Hematopoietic multipotent progenitor cell treated with erythropoietin and hydrocortisone succinate and interleukin-3 and kit ligand, for 17 days (in vitro differentiated cells): ENCODE data around the gene SLBP.
"Not testable (repeated sequence)": the region's sequence is repeated elsewhere in the genome, so short reads cannot be mapped to it uniquely, and the experiment has no call there.

Source experiments
- DNase-seq: peaks from one replicate; pipeline ENCODE4 v3.0.0-alpha.2; 2015; ENCODE audit warnings: low spot score

SLBP gene

GRCh38 chr4:1711571-1712215 lies 426 bp downstream of the SLBP start:
- peak; percentile 43 for DNase-seq

DNA sequence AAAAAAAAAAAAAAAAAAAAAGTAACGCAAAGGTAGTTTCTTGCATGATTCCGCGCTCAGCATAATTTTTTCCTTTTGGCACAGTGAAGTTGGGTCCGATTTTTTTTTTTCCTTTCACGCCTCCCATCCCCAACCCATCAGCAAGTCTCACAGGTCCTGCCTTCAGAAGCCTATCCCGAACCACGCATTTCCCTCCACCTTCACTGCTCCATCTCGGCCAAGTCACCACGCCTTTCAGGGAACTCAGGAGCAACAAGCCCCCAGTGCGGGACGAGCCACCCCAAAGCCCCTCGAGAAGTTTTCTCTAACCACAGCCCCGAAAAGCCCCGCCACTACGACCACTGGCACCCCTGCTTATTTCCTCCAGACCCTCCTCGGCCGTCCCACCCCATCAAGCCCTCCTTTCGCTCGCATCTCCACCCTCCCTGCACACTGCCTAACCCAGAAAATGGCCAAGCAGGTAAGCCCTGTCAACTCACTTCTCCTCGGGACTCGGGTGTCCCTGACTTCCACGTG lies 1.0 kb downstream of the SLBP start:
- no peak for DNase-seq

GRCh38 chr4:1708581-1708980 lies 3.5 kb downstream of the SLBP start:
- no peak for DNase-seq

DNA sequence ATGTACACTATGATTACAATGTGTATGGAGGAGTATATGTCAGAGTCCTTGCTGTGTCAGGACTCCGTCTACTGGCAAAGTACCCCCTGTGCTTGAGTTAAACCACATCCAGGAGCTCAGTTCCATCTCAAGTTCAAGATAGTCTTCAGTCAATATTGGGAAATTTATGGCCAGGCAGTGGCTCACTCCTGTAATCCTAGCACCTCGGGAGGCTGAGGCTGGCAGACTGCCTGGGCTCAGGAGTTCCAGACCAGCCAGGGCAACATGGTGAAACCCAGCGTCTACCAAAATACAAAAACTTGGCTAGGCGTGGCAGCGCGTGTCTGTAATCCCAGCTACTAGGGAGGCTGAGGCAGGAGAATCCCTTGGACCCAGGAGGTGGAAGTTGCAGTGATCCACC lies 5.8 kb downstream of the SLBP start:
- no peak for DNase-seq

DNA sequence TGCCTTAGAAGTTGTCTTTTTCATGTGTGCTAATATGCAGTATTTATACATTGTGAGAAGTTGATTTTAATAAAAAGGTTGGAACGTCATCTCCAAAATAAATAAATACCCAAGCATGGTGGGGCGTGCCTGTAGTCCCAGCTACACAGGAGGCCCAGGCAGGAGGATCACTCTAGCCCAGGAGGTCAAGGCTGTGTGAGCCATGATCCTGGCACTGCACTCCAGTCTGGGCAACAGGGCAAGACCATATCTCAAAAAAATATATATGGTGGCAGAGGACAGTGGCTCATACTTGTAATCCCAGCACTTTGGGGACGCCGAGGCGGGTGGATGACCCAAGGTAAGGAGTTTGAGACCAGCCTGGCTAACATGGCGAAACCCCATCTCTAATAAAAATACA lies 6.4 kb downstream of the SLBP start:
- DNase-seq, result no peak

GRCh38 chr4:1703867-1704266 lies 8.3 kb downstream of the SLBP start:
- no peak for DNase-seq

DNA sequence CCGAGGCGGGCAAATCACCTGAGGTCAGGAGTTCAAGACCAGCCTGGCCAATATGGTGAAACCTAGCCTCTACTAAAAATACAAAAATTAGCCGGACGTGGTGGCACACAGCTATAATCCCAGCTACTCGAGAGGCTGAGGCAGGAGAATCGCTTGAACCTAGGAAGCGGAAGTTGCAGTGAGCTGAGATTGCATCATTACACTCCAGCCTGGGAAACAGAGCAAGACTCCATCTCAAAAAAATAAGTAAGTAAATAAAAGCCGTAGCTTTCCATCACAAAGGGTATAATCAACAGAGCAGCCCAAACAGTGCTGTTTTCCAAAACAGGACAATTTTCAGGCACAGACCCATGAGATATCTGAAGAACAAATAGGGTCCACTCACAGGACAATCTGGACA lies 10.4 kb downstream of the SLBP start:
- DNase-seq, result not testable (repeated sequence)

GRCh38 chr4:1695913-1696312 lies 16.2 kb downstream of the SLBP start:
- DNase-seq, result no peak

- DNase-seq, result peak; percentile 85
Measured at GRCh38 chr4:1693131-1693896, 18.8 kb downstream of the SLBP start.

- no peak for DNase-seq
Measured at GRCh38 chr4:1691737-1692373, 20.3 kb downstream of the SLBP start.

GRCh38 chr4:1690698-1691097 lies 21.4 kb downstream of the SLBP start:
- DNase-seq, result no peak

GRCh38 chr4:1686440-1687036 lies 25.6 kb downstream of the SLBP start:
- DNase-seq, result no peak

- DNase-seq, result no peak
Measured at GRCh38 chr4:1685235-1686150, 26.6 kb downstream of the SLBP start.

DNA sequence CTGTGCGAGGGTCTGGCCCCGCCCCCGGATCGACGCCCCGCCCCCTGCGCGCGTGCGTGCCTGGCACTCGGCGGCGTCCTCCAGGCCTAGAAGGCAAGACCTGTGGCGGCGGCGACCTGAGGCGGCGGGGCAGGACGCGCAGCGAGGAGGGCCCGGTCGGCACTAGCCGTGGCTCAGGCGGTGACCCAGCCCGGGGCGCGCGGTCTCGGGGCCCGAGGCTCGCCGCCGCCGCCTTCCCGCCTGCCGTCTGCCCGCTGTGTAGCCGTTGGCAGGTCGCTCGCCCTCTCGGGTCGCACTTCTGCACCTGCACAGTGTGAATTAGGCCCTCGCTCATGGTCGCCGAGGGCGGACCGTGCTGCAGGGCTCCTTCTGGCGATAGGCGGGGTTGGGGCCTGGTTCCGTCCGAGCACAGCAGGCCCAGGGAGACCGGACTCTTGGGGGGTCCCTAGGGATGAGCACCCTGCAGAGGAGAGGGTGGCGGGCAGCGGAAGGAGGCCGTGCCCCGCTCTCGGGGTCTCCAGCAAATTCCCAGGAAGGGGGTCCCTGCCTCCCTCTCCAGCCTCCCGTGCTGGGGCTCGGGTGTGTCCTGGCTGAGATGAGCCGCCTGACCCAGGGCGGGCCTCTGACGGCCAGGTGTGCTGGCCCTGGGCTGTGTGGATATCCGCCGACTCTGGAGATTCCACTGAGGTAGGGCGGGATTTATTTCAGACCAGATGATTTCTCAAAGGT lies 27.4 kb downstream of the SLBP start:
- no peak for DNase-seq

DNA sequence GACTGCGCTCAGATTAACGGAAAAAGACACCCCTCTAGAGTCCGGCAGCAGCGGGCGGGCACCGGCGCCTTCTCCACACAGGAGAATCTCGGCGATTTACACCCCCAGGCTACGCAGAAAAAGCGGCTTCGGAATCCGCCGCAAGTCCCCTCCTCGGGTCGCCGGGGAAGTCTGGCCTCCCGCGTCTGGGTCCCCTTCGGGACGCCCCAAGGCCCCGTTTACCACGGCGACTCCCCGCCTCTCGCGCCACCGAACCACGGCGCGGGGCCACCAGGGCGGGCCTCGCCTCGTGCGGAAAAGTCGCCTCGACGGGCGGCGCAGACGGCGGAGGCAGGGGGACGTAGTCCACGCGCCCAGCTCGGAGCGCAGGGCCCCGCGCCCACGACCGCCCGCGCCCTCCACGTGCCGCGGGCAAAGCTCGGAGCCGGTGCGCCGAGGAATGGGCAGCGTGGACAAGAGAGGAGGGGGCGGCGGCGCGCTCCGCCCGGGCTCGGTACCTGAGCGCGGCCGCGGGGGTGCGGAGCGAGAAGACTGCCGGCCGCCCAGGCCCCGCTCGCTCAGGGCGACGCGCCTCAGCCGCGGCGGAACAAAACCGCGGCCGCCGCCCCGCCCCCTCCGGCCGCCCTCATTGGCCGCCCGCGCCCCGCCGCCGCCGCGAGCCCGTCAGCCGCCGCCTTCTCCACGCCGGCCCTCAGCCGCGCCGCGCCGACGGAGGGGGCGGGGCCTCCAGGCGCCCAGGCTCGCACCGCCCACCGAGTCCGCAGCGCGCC lies 28.2 kb downstream of the SLBP start, which contains the start of gene FAM53A:
Gene FAM53A (minus strand): TSS at position 578 of the 770 bp plus-strand sequence. CDS start 15,572 bp downstream, outside the sequence.
- DNase-seq, result peak; percentile 90

DNA sequence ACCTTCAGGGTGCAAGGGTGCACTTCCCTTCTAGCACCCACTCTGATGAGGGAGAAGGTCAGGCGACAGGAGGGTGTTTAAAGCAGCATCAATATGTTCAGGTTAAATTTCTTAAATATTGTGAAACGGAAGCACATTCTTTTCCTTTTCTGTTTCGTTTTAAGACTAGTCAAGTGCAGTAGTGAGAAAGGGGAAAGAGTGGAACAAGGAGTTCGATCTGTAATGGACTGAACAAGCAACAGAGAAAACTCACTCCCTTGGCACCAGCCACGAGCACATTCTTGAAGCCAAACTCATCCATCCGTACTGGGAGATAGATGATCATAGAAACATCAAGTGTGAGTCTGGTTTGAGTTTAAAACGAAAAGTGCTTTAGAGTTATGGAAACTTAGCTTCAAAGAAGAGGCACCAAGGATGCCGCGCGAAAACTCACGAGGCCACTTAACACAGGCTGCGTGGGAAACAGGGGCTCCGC lies 28.8 kb downstream of the SLBP start:
- DNase-seq, result no peak

DNA sequence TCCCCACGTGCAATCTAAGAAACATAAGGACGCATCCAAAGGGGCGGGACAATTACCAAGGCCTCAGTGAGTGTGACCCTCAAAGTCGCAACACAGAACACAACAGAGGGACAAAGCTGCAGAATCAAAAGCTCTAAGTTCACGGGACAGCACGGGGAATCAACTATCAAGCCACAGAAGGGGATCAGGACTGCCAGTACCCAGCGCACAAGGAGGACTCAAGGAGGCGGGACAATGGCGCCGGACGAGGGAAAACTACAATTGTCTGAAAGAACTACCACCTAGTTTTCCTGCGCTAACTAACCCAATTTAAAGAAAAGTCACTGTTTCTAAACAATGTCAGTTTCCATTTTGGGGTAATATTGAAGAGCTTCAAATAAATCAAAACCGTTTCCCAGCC lies 29.3 kb downstream of the SLBP start:
- DNase-seq, result no peak

- no peak for DNase-seq
Measured at GRCh38 chr4:1678244-1678643, 33.9 kb downstream of the SLBP start.

- peak; percentile 71 for DNase-seq
Measured at GRCh38 chr4:1676605-1677525, 35.3 kb downstream of the SLBP start.
